Neural progenitor cell (in vitro differentiated cells): Measurements from ENCODE around the gene MGMT. TPM values are rescaled to one million over a fixed set of nuclear protein-coding genes. Genes with fewer than 3 reads are reported as not detected.
A peak's percentile ranks its signal among the peaks of the same experiment; 100 is the strongest.

Source experiments
- DNase-seq: peaks from one replicate; pipeline ENCODE4 v3.0.0-alpha.2; 2016; ENCODE audit warnings: low spot score
- H2AFZ ChIP-seq: fragments of 200-600 bp; sonication (generic); replicated peaks from 2 replicates; pipeline ENCODE4 v1.6.1; 2016; ENCODE audit warnings: antibody characterized with exemption
- H3F3A ChIP-seq: fragments of 200-600 bp; sonication (generic); 2 replicates; pipeline ENCODE4 v1.6.1; 2016; ENCODE audit warnings: antibody characterized with exemption, low read depth
- H3K27ac ChIP-seq: fragments of 200-600 bp; sonication (generic); 2 replicates; pipeline ENCODE4 v1.5.1; 2016; ENCODE audit warnings: mild to moderate bottlenecking
- H3K27me3 ChIP-seq: fragments of 200-600 bp; sonication (generic); 2 replicates; pipeline ENCODE4 v1.6.1; 2016; ENCODE audit warnings: mild to moderate bottlenecking, moderate library complexity
- H3K36me3 ChIP-seq: fragments of 200-600 bp; sonication (generic); 2 replicates; pipeline ENCODE4 v1.5.1; 2016
- H3K4me1 ChIP-seq: fragments of 200-600 bp; sonication (generic); 2 replicates; pipeline ENCODE4 v1.6.1; 2016; ENCODE audit warnings: mixed run types
- H3K4me2 ChIP-seq: fragments of 200-600 bp; sonication (generic); 2 replicates; pipeline ENCODE4 v1.6.1; 2016
- H3K4me3 ChIP-seq: fragments of 200-600 bp; sonication (generic); 2 replicates; pipeline ENCODE4 v1.5.1; 2016
- H3K79me2 ChIP-seq: fragments of 200-600 bp; sonication (generic); 2 replicates; pipeline ENCODE4 v1.6.1; 2016; ENCODE audit warnings: low read depth
- H3K9ac ChIP-seq: fragments of 200-600 bp; sonication (generic); 2 replicates; pipeline ENCODE4 v1.6.1; 2016
- H3K9me3 ChIP-seq: fragments of 200-600 bp; sonication (generic); 2 replicates; pipeline ENCODE4 v1.5.1; 2016; ENCODE audit warnings: low read depth
- H4K20me1 ChIP-seq: fragments of 200-600 bp; sonication (generic); 2 replicates; pipeline ENCODE4 v1.6.1; 2016; ENCODE audit warnings: low read depth
- H3K27ac Mint-ChIP-seq: 3 replicates; pipeline ENCODE4 v1.8.0; 2021; ENCODE audit warnings: mixed read lengths
- H3K27me3 Mint-ChIP-seq: 2 replicates; pipeline ENCODE4 v1.8.0; 2022; ENCODE audit warnings: low read depth, mild to moderate bottlenecking, inconsistent platforms, moderate library complexity, mixed read lengths; ENCODE audit not compliant: insufficient read depth
- H3K36me3 Mint-ChIP-seq: 3 replicates; pipeline ENCODE4 v1.8.0; 2021; ENCODE audit warnings: mixed read lengths
- H3K4me1 Mint-ChIP-seq: 3 replicates; pipeline ENCODE4 v1.8.0; 2021; ENCODE audit warnings: mixed read lengths
- H3K4me3 Mint-ChIP-seq: 3 replicates; pipeline ENCODE4 v1.8.0; 2021; ENCODE audit warnings: mild to moderate bottlenecking, moderate library complexity, mixed read lengths
- H3K9me3 Mint-ChIP-seq: 3 replicates; pipeline ENCODE4 v1.8.0; 2020; ENCODE audit warnings: mixed read lengths
- EZH2 ChIP-seq: fragments of 200-600 bp; sonication (generic); IDR thresholded peaks from 2 replicates; pipeline ENCODE4 v1.6.1; 2017; ENCODE audit warnings: antibody characterized with exemption, mild to moderate bottlenecking, moderate library complexity
- EZH2phosphoT487 ChIP-seq: fragments of 200-600 bp; sonication (generic); IDR thresholded peaks from 2 replicates; pipeline ENCODE4 v1.6.1; 2017; ENCODE audit warnings: antibody characterized with exemption
- total RNA-seq: library from RNA; depleted of rRNA; stranded (reverse); fragments of >200 nt; gene quantifications from 2 replicates; pipeline ENCODE4 v1.2.3, GENCODE V29; 2015; ENCODE audit warnings: low replicate concordance
- TF ChIP-seq, protein P1 (sequence below): fragments of 200-600 bp; sonication (generic); IDR thresholded peaks from 2 replicates; pipeline ENCODE4 v1.5.1; 2017; ENCODE audit warnings: antibody characterized with exemption, mild to moderate bottlenecking

The MGMT gene
- total RNA-seq, 1 donor from 2014 or later: 17.5 TPM

DNA sequence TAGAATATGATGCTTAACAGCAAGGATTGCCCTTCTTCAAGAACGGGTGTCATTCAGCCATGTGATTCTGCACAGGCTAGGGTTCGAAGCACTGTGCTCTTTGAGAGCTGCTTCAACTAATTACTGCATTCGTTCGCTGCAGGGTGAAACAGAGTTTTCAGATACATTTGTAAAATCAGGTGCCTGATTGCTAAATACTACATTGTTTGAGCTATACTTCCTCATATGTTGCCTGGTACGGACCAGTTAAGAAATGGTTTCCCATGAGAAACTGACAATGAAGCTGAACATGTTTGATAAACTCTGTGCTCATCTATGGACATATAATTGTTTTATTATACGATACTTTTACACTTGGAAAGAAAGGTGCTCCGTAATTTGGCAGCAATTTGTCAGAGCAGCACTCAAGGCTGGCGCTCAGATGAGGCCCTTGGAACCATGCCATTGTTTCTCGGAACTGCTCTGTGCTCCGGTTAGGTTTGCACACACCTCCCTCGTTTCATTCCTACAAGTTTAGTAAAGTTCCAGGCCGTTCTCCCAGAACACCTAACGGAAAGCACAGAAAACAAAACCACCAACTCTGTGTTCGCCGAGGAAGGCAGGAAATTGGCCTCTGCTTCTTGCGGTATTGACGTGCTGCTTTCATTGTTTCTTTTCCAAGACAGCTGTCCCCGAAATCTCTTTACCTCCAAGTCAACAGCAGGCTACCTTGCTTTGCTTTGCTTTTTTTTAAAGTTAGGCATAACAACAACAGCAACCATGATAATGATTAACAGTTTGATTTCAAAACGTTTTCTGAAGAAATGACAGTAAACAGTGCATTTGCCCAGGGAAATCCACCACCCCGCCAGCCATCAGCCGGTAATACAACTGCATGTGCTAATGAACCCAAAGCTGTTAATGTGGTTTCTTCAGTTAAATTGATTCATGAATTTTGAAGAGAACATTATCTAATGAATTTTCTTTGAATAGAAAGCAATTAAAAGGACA lies 290.2 kb downstream of the MGMT start:
- peaks cover 15% of the 10 kb centered on the region for H3K9me3 Mint-ChIP-seq
- Histone ChIP-seq H3K27me3 (no peaks in the 10 kb centered on the region), H2AFZ (no peak overlapping the region), H3K79me2 (no peaks in the 10 kb centered on the region), H3K4me1 (peaks cover 12% of the 10 kb centered on the region), H3K27ac (peak overlapping the region; percentile 63), H3K4me2 (peak overlapping the region; percentile 37), H4K20me1 (peaks cover 4% of the 10 kb centered on the region), H3K4me3 (no peak overlapping the region), H3K36me3 (peaks cover 6% of the 10 kb centered on the region), H3K9ac (no peak overlapping the region), H3K9me3 (peaks cover 3% of the 10 kb centered on the region), H3F3A (peaks cover 8% of the 10 kb centered on the region)
- H3K27me3 Mint-ChIP-seq: peaks cover 6% of the 10 kb centered on the region
- no peak overlapping the region for H3K4me3 Mint-ChIP-seq
- TF ChIP-seq, protein P1, sequence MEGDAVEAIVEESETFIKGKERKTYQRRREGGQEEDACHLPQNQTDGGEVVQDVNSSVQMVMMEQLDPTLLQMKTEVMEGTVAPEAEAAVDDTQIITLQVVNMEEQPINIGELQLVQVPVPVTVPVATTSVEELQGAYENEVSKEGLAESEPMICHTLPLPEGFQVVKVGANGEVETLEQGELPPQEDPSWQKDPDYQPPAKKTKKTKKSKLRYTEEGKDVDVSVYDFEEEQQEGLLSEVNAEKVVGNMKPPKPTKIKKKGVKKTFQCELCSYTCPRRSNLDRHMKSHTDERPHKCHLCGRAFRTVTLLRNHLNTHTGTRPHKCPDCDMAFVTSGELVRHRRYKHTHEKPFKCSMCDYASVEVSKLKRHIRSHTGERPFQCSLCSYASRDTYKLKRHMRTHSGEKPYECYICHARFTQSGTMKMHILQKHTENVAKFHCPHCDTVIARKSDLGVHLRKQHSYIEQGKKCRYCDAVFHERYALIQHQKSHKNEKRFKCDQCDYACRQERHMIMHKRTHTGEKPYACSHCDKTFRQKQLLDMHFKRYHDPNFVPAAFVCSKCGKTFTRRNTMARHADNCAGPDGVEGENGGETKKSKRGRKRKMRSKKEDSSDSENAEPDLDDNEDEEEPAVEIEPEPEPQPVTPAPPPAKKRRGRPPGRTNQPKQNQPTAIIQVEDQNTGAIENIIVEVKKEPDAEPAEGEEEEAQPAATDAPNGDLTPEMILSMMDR: no peak
- TF ChIP-seq EZH2: no peak
- no peak for TF ChIP-seq EZH2phosphoT487
- DNase-seq: no peak
- H3K27ac Mint-ChIP-seq: no peak overlapping the region
- peaks cover 4% of the 10 kb centered on the region for H3K36me3 Mint-ChIP-seq
- peaks cover 2% of the 10 kb centered on the region for H3K4me1 Mint-ChIP-seq

DNA sequence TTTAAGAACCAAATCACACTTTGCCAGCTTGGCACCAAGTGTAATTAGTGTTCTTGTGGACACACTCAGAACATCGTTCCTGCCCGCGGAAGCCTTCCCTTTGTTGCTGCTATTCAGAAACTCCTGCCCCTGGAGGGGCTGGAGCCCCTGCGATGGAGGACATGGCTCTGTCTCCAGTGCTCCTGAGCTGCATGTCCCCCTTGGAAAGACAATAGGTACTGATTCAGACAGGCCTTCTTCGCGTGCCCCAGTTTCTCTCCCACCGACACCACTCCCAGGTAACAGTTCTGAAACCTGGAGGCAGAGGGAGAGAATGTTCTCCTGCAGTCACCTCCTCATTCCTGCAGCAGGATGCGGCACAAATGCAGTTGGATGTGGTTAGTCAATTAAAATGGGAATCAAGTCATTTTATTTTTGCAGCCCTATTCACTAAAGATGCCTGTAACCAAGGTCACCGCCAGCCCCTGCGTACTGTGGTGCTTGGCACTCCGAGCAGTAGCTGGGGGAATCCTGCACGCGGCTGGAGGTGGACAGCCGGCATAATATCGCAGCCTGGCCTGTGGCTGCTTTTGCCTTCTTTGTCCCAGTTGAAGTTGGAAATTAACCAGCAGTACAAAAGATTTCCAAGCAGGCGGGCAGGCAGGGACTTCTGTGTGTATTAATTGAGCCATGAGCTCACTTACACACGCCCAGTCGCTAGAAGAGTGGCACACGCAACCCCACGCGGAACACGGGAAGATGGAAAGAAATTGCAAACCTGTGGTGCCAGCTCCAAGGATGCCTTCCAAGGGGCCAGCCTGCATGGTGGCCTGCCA lies 291.4 kb downstream of the MGMT start:
- no peak overlapping the region for H3K4me2 ChIP-seq
- H3K4me3 ChIP-seq: no peak overlapping the region
- H3K4me3 Mint-ChIP-seq: no peak overlapping the region
- no peaks in the 10 kb centered on the region for H3K27me3 ChIP-seq
- no peaks in the 10 kb centered on the region for H3K79me2 ChIP-seq
- peaks cover 1% of the 10 kb centered on the region for H3K36me3 ChIP-seq
- peaks cover 12% of the 10 kb centered on the region for H3K4me1 ChIP-seq
- no peaks in the 10 kb centered on the region for H3K9me3 ChIP-seq
- H3K4me1 Mint-ChIP-seq: peaks cover 13% of the 10 kb centered on the region
- DNase-seq: no peak
- H4K20me1 ChIP-seq: peaks cover 4% of the 10 kb centered on the region
- no peak overlapping the region for H3K9ac ChIP-seq
- TF ChIP-seq EZH2phosphoT487 (no peak), EZH2 (no peak)
- TF ChIP-seq, protein P1: no peak
- peaks cover 13% of the 10 kb centered on the region for H3K9me3 Mint-ChIP-seq
- H3K27me3 Mint-ChIP-seq: peaks cover 6% of the 10 kb centered on the region
- no peak overlapping the region for H3K27ac ChIP-seq
- peaks cover 4% of the 10 kb centered on the region for H3K36me3 Mint-ChIP-seq
- H3F3A ChIP-seq: peaks cover 8% of the 10 kb centered on the region
- no peak overlapping the region for H2AFZ ChIP-seq
- H3K27ac Mint-ChIP-seq: no peak overlapping the region

DNA sequence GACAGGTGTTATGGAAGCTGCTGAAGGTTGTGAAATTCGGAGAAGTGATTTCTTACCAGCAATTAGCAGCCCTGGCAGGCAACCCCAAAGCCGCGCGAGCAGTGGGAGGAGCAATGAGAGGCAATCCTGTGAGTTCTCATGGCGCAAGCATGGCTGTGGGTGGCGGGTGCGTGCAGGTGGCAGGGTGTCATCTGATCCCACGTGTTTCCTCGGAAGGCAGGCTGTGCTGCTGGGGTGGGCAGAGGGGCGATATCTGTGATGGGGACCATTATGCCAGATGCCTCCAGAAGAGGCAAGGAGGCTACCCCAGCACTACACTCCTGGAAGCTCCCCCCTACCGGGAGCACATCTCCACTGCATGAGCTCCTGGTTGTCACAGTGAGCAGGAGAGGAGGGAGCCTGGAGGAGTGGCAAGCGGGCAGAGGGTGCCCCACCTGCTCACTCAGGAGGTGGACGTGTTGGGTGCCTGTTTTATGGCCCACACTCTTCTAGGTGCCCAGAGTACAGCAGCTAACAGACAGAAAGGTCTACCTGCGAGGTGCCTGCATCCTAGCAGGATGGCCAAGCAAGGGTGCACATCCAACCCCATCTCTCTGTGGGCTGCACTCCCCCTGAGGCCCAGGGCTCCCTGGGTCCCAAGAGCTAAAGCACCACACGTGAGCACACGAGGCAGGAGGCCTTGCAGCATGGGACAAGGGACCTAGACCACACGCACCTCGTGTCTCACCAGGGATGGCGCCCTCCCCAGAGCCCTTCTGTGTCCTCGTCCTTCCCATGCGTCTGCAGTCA lies 292.4 kb downstream of the MGMT start:
- no peaks in the 10 kb centered on the region for H3K27me3 ChIP-seq
- no peak for DNase-seq
- no peaks in the 10 kb centered on the region for H3K79me2 ChIP-seq
- no peaks in the 10 kb centered on the region for H3K9me3 ChIP-seq
- peaks cover 8% of the 10 kb centered on the region for H3K9me3 Mint-ChIP-seq
- H3K4me1 ChIP-seq: peaks cover 12% of the 10 kb centered on the region
- H3K27ac Mint-ChIP-seq: no peak overlapping the region
- no peak overlapping the region for H3K9ac ChIP-seq
- peaks cover 4% of the 10 kb centered on the region for H3K36me3 Mint-ChIP-seq
- peaks cover 8% of the 10 kb centered on the region for H3F3A ChIP-seq
- peaks cover 13% of the 10 kb centered on the region for H3K4me1 Mint-ChIP-seq
- H2AFZ ChIP-seq: no peak overlapping the region
- H3K27ac ChIP-seq: no peak overlapping the region
- no peak overlapping the region for H3K4me2 ChIP-seq
- H4K20me1 ChIP-seq: peaks cover 4% of the 10 kb centered on the region
- no peak for TF ChIP-seq EZH2
- no peak overlapping the region for H3K4me3 Mint-ChIP-seq
- no peak overlapping the region for H3K4me3 ChIP-seq
- H3K27me3 Mint-ChIP-seq: peaks cover 4% of the 10 kb centered on the region
- H3K36me3 ChIP-seq: no peaks in the 10 kb centered on the region
